NCI-H1930 (cell line): ENCODE results near the gene SUSD1.
"Not testable (repeated sequence)": the region's sequence is repeated elsewhere in the genome, so short reads cannot be mapped to it uniquely, and the experiment has no call there.

ENCODE experiments used
- DNase-seq, 2 experiments: peaks; one replicate each; lab custom pipeline; 2025; lab: John Stamatoyannopoulos, UW

SUSD1 gene

GRCh38 chr9:112173489-112174221, 1.4 kb downstream of the SUSD1 start:
- DNase-seq, result no peak

- DNase-seq, result no peak
Observed at GRCh38 chr9:112170968-112171367, 4.1 kb downstream of the SUSD1 start.

GRCh38 chr9:112170235-112170634, 4.9 kb downstream of the SUSD1 start:
- no peak for DNase-seq

GRCh38 chr9:112169368-112169767, 5.7 kb downstream of the SUSD1 start:
- DNase-seq, result no peak

GRCh38 chr9:112168197-112168596, 6.9 kb downstream of the SUSD1 start:
- DNase-seq, result no peak

- DNase-seq, result no peak
Observed at GRCh38 chr9:112166176-112167140, 8.6 kb downstream of the SUSD1 start.

- no peak for DNase-seq
Observed at GRCh38 chr9:112162621-112163413, 12.3 kb downstream of the SUSD1 start.

GRCh38 chr9:112159781-112160180, 15.3 kb downstream of the SUSD1 start:
- no peak for DNase-seq

GRCh38 chr9:112158656-112159367, 16.3 kb downstream of the SUSD1 start:
- no peak for DNase-seq

- no peak for DNase-seq
Observed at GRCh38 chr9:112157961-112158360, 17.1 kb downstream of the SUSD1 start.

GRCh38 chr9:112157087-112157486, 18.0 kb downstream of the SUSD1 start:
- no peak for DNase-seq

GRCh38 chr9:112149211-112149610, 25.9 kb downstream of the SUSD1 start:
- no peak for DNase-seq

- DNase-seq, result no peak
Observed at GRCh38 chr9:112145886-112146285, 29.2 kb downstream of the SUSD1 start.

GRCh38 chr9:112144807-112145206, 30.3 kb downstream of the SUSD1 start:
- no peak for DNase-seq

- no peak for DNase-seq
Observed at GRCh38 chr9:112142420-112142819, 32.7 kb downstream of the SUSD1 start.

GRCh38 chr9:112140936-112141335, 34.2 kb downstream of the SUSD1 start:
- no peak for DNase-seq

GRCh38 chr9:112137066-112137465, 38.0 kb downstream of the SUSD1 start:
- no peak for DNase-seq

- DNase-seq, result no peak
Observed at GRCh38 chr9:112135706-112136105, 39.4 kb downstream of the SUSD1 start.

- not testable (repeated sequence) for DNase-seq
Observed at GRCh38 chr9:112133806-112134205, 41.3 kb downstream of the SUSD1 start.

- no peak for DNase-seq
Observed at GRCh38 chr9:112132356-112132755, 42.7 kb downstream of the SUSD1 start.

GRCh38 chr9:112130997-112131396, 44.1 kb downstream of the SUSD1 start:
- no peak for DNase-seq

GRCh38 chr9:112130347-112130746, 44.8 kb downstream of the SUSD1 start:
- no peak for DNase-seq
